Naive B cell (primary cell): ENCODE data around the gene KIF25. TPM values are rescaled to one million over a fixed set of nuclear protein-coding genes. Genes with fewer than 3 reads are reported as not detected.
A peak's percentile ranks its signal among the peaks of the same experiment; 100 is the strongest.

Experiments used
- ATAC-seq, 2 donors: fragments of 150-1000 bp; cut with Tn5 transposase; 2 replicates each; pipeline ENCODE4 v1.10.0; 2021; ENCODE audit warnings: low read depth in 2 of 2, mild to moderate bottlenecking in 2 of 2, moderate library complexity in 2 of 2
- DNase-seq: peaks from one replicate; pipeline ENCODE4 v3.0.0; 2022
- H3K27ac Mint-ChIP-seq, 6 donors: one replicate each; pipeline ENCODE4 v1.8.0; 2020 to 2022; ENCODE audit warnings: mild to moderate bottlenecking in 6 of 6, mixed read lengths in 6 of 6, moderate library complexity in 5 of 6, inconsistent platforms in 2 of 6
- H3K27me3 Mint-ChIP-seq, 3 donors: one replicate each; pipeline ENCODE4 v1.8.0; 2021 to 2022; ENCODE audit warnings: mixed read lengths in 3 of 3, mild to moderate bottlenecking in 1 of 3
- H3K36me3 Mint-ChIP-seq, 2 donors: one replicate each; pipeline ENCODE4 v1.8.0; 2020 to 2022; ENCODE audit warnings: mixed read lengths in 2 of 2, inconsistent platforms in 1 of 2, mild to moderate bottlenecking in 1 of 2
- H3K4me1 Mint-ChIP-seq, 3 donors: one replicate each; pipeline ENCODE4 v1.8.0; 2020 to 2022; ENCODE audit warnings: mixed read lengths in 3 of 3, inconsistent platforms in 1 of 3, mild to moderate bottlenecking in 1 of 3, moderate library complexity in 1 of 3
- H3K4me3 Mint-ChIP-seq, 8 donors: one replicate each; pipeline ENCODE4 v1.8.0; 2020 to 2022; ENCODE audit warnings: mild to moderate bottlenecking in 8 of 8, mixed read lengths in 8 of 8, moderate library complexity in 8 of 8, inconsistent platforms in 2 of 8
- H3K9me3 Mint-ChIP-seq, 7 donors: one replicate each; pipeline ENCODE4 v1.8.0; 2020 to 2022; ENCODE audit warnings: mixed read lengths in 7 of 7, mild to moderate bottlenecking in 5 of 7, inconsistent platforms in 2 of 7, moderate library complexity in 1 of 7
- polyA plus RNA-seq, 6 donors: library from polyadenylated mRNA; unstranded; fragments of 300-500 nt; fragmentation: Illumina TruSeq; gene quantifications; one replicate each; pipeline ENCODE4 v1.2.3, GENCODE V29; 2021; ENCODE audit warnings: low read depth in 6 of 6

The KIF25 gene
- polyA plus RNA-seq, 6 donors from 2014 or later = not detected

DNA sequence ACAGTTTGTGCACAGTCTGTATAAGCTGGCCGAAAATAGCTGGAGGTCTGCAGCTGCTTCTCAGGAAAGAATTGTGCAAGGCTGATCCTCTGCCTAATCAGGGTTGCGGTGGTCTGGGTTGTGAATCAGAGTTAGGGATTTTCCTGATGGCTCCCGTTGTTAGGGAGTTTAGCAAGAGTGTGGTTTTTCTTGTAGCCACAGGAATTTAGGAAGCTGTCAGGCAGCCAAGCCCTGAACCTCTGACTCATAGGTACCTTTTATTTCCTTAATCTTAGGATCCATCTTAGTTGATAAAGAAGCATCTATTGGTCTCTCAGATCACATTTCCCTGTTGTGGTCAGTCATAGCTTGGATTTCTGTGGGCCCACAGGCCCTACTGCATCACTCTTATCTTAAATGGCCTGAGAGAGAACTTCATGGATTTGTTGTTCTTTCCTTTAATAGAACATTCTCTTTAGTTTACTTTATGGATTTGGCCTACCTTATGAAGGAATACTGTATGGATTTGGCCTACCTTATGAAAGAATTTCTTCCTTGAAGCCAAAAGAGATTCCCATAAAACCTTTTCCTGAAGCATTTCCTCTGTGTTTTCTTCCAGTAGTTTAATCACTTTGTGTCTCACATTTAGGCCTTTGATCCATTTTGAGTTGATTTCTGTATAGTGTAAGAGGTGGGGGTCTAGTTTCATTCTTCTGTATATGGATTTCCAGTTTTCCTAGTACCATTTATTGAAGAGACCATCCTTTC lies 10.3 kb downstream of the KIF25 start:
- DNase-seq = no peak
- ATAC-seq = no peak
- H3K27ac Mint-ChIP-seq = no peak overlapping the region
- H3K4me3 Mint-ChIP-seq = no peak overlapping the region
- H3K9me3 Mint-ChIP-seq = peaks cover 14 to 49% (median 33%) of the 10 kb centered on the region in 7 donors
- H3K4me1 Mint-ChIP-seq = no peaks in the 10 kb centered on the region
- no peaks in the 10 kb centered on the region for H3K27me3 Mint-ChIP-seq
- H3K36me3 Mint-ChIP-seq = peaks cover 6 to 23% of the 10 kb centered on the region in 2 donors

GRCh38 chr6:168009331-168009730 lies 11.9 kb downstream of the KIF25 start:
- peak overlapping the region in 1 of 8 donors; percentile 2 for H3K4me3 Mint-ChIP-seq
- DNase-seq (no peak), ATAC-seq (no peak)
- no peak overlapping the region for H3K27ac Mint-ChIP-seq
- no peaks in the 10 kb centered on the region for H3K27me3 Mint-ChIP-seq
- peaks cover 19 to 58% (median 35%) of the 10 kb centered on the region in 7 donors for H3K9me3 Mint-ChIP-seq
- no peaks in the 10 kb centered on the region for H3K4me1 Mint-ChIP-seq
- H3K36me3 Mint-ChIP-seq = peaks cover 6 to 23% of the 10 kb centered on the region in 2 donors

DNA sequence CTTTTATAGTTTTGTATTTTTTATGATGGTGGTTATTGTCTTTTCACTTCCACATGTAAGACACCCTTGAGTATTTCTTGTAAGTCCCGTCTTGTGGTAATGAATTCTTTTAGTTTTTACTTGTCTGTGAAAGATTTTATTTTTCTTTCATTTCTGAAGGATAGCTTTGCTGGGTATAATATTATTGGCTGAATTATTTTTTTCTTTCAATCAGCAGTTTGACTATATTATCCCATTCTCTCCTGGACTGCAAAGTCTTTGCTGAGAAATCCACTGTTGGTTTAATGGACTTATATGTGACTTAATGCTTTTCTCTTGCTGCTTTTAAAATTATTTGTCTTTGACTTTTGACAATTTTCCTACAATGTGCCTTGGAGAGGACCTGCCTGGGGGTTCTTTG lies 13.8 kb downstream of the KIF25 start:
- no peak overlapping the region for H3K27ac Mint-ChIP-seq
- no peak for ATAC-seq
- H3K9me3 Mint-ChIP-seq = peaks cover 15 to 73% (median 37%) of the 10 kb centered on the region in 7 donors
- peaks cover 6 to 23% of the 10 kb centered on the region in 2 donors for H3K36me3 Mint-ChIP-seq
- no peaks in the 10 kb centered on the region for H3K4me1 Mint-ChIP-seq
- no peak for DNase-seq
- no peak overlapping the region for H3K4me3 Mint-ChIP-seq
- no peaks in the 10 kb centered on the region for H3K27me3 Mint-ChIP-seq

DNA sequence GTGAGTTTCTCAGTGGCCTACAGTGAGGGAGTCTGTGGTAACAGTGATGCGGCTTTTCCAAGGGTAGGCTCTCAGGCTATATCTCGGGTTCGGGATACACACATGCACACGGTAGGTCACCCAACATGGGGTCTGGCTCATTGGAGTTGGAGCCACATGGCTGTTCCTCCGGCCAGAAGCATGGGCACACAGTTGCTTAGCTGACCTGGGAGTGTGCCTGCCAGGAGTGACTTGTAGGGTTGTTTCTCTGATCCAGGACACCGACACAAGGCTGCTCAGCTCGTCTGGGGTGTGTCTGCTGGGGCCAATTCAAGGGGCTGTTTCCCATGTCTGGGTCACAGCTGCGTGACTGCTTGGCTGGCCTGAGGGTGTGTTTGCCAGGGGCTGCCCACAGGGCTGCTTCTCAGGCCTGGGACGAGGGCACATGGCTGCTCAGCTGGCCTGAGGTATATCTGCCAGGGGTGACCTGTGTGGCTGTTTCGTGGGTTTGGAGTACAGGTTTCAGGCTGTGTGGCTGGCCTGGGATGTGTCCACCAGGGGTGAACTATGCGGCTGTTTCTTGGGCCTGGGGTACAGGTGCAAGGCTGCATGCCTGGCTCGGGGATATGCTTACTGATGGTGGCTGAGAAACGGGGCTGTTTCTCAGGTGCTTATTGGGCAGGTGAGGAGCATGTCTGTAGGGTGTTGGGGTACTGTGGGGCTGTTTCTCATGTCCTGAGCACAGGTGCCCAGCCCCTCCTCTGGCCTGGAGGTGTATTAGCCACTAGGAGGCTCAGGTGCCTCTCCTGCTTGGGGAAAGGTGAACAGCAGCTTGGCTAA lies 15.2 kb downstream of the KIF25 start:
- Mint-ChIP-seq H3K4me3 (no peak overlapping the region), H3K9me3 (peaks cover 15 to 75% (median 36%) of the 10 kb centered on the region in 7 donors), H3K27me3 (no peaks in the 10 kb centered on the region), H3K36me3 (peaks cover 6 to 23% of the 10 kb centered on the region in 2 donors), H3K4me1 (no peaks in the 10 kb centered on the region), H3K27ac (no peak overlapping the region)
- no peak for DNase-seq
- no peak for ATAC-seq

- ATAC-seq (no peak), DNase-seq (no peak)
- H3K9me3 Mint-ChIP-seq = peaks cover 15 to 70% (median 35%) of the 10 kb centered on the region in 7 donors
- no peaks in the 10 kb centered on the region for H3K4me1 Mint-ChIP-seq
- peaks cover 6 to 23% of the 10 kb centered on the region in 2 donors for H3K36me3 Mint-ChIP-seq
- no peak overlapping the region for H3K4me3 Mint-ChIP-seq
- no peaks in the 10 kb centered on the region for H3K27me3 Mint-ChIP-seq
- H3K27ac Mint-ChIP-seq = no peak overlapping the region
These were observed 15.9 kb downstream of the KIF25 start for GRCh38 chr6:168013250-168013915.

- no peak overlapping the region for H3K27ac Mint-ChIP-seq
- H3K9me3 Mint-ChIP-seq = peaks cover 20 to 60% (median 27%) of the 10 kb centered on the region in 7 donors
- H3K4me3 Mint-ChIP-seq = no peak overlapping the region
- peaks cover 6 to 23% of the 10 kb centered on the region in 2 donors for H3K36me3 Mint-ChIP-seq
- H3K27me3 Mint-ChIP-seq = no peaks in the 10 kb centered on the region
- no peaks in the 10 kb centered on the region for H3K4me1 Mint-ChIP-seq
- no peak for ATAC-seq
- DNase-seq = no peak
These were observed 17.0 kb downstream of the KIF25 start for GRCh38 chr6:168014428-168014827.

DNA sequence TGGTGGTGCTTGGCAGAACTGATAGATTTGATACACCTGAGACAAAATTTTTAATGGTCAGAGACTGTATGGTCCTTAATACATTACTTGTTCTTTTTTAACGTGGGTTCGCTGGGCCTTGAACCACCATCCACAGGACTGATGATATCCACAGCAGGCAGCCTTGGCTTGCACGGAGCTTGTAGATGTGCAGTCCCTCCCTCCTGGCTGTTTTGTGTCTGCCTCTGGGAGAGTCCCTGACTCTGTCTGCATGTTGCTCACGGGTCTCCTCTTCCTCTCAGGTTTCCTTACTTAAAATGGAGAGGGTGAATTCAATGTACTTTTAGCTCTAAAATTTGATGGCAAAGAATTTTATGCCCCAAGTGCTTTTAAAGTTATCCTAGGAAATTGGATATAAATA lies 17.5 kb downstream of the KIF25 start:
- Mint-ChIP-seq H3K4me1 (no peaks in the 10 kb centered on the region), H3K27ac (no peak overlapping the region), H3K27me3 (no peaks in the 10 kb centered on the region), H3K36me3 (peaks cover 6 to 23% of the 10 kb centered on the region in 2 donors), H3K9me3 (peaks cover 20 to 54% (median 24%) of the 10 kb centered on the region in 7 donors), H3K4me3 (no peak overlapping the region)
- DNase-seq (no peak), ATAC-seq (no peak)

DNA sequence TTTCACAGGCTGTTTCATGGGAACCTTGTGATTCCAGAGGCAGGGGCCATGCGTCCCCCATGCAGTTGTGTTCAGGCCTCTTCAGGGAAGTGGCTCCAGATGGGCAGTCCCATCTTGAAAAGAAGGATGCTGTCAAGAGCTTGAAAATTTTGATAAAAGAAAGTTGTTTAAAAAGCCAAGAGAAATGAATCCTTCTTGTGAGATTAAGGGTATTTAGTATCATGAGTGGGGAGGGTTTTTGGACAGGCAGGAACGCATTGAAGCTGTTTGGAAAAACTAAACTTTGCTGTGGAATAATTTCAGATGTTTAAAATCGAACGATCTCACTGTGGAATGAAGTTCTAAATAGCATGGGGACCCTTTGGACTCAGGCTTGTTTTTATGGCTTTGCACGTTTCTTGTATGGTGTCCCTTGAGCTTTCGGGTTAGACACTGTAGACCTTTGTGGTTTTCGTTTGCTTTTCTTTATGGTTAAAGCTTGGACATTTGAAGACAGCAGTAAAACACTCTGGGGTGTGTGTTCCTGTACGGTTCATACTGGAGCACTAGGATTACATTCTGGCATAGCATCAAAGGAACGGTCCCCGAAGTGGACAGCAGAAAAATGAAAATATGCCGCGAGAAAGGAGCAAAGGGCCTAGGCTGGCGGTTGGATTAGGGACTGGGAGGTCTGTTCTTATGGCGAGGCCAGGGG lies 18.2 kb downstream of the KIF25 start:
- Mint-ChIP-seq H3K4me3 (no peak overlapping the region), H3K27me3 (no peaks in the 10 kb centered on the region), H3K4me1 (no peaks in the 10 kb centered on the region), H3K27ac (no peak overlapping the region), H3K36me3 (peaks cover 6 to 17% of the 10 kb centered on the region in 2 donors), H3K9me3 (peaks cover 20 to 48% (median 22%) of the 10 kb centered on the region in 7 donors)
- ATAC-seq (no peak), DNase-seq (no peak)

DNA sequence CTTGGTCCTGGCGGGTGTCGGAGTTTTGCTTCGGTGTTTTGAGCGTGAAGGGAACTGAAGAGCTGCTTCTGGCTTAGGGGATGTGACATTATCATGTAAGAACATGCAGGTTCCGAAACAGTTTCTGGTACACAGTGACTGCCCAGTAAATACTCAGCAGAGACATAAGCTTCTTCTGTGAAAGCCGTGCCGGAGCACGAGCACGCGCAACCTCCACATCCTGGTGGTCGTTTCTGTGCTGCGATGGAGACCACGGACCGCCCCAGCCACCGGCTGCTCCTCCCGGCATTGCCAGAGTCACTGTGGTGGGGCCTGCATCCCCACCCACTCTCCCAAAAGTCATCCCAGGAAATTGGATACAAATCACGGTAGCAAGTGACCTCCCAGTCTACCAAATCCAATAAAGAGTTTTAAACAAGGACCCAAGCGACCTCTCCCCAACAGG lies 18.7 kb downstream of the KIF25 start:
- H3K36me3 Mint-ChIP-seq = peaks cover 6 to 11% of the 10 kb centered on the region in 2 donors
- no peak overlapping the region for H3K27ac Mint-ChIP-seq
- DNase-seq (no peak), ATAC-seq (no peak)
- H3K4me3 Mint-ChIP-seq = no peak overlapping the region
- H3K4me1 Mint-ChIP-seq = no peaks in the 10 kb centered on the region
- peaks cover 15 to 42% (median 18%) of the 10 kb centered on the region in 7 donors for H3K9me3 Mint-ChIP-seq
- no peaks in the 10 kb centered on the region for H3K27me3 Mint-ChIP-seq

GRCh38 chr6:168016721-168017525 lies 19.5 kb downstream of the KIF25 start:
- no peak overlapping the region for H3K27ac Mint-ChIP-seq
- no peak for DNase-seq
- H3K27me3 Mint-ChIP-seq = no peaks in the 10 kb centered on the region
- peaks cover under 1 to 4% of the 10 kb centered on the region in 2 donors for H3K36me3 Mint-ChIP-seq
- H3K9me3 Mint-ChIP-seq = peaks cover 9 to 35% (median 13%) of the 10 kb centered on the region in 7 donors
- no peak overlapping the region for H3K4me3 Mint-ChIP-seq
- no peaks in the 10 kb centered on the region for H3K4me1 Mint-ChIP-seq
- no peak for ATAC-seq

DNA sequence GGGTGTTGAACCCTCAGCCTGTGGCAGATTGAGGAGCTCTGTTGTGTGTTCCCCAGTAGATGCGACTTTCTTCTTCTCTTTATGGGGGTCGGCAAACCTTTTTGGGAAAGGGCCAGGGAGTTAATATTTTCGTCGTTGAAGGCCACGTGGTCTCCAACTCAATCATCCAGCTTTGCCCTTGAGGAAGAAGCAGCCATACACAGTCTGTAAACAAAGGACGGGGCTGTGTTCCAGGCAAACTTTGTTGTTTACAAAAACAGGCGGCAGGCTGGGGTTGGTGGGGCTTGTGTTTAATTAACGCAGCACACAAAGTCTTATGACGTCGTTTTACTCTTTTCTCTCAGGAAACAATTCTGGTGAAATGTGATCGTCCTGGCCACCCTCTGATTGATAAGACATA lies 20.2 kb downstream of the KIF25 start:
- no peak overlapping the region for H3K27ac Mint-ChIP-seq
- no peaks in the 10 kb centered on the region for H3K27me3 Mint-ChIP-seq
- H3K9me3 Mint-ChIP-seq = peaks cover 7 to 28% (median 11%) of the 10 kb centered on the region in 7 donors
- no peak overlapping the region for H3K4me3 Mint-ChIP-seq
- DNase-seq (no peak), ATAC-seq (no peak)
- H3K4me1 Mint-ChIP-seq = no peaks in the 10 kb centered on the region
- H3K36me3 Mint-ChIP-seq = no peaks in the 10 kb centered on the region

GRCh38 chr6:168018664-168019063 lies 21.2 kb downstream of the KIF25 start:
- Mint-ChIP-seq H3K4me1 (no peaks in the 10 kb centered on the region), H3K4me3 (no peak overlapping the region), H3K27ac (no peak overlapping the region), H3K27me3 (no peaks in the 10 kb centered on the region), H3K36me3 (no peaks in the 10 kb centered on the region), H3K9me3 (peaks cover 7 to 22% (median 10%) of the 10 kb centered on the region in 7 donors)
- DNase-seq (no peak), ATAC-seq (no peak)
